ENCODE data around the gene PGF.

Gene PGF

DNA sequence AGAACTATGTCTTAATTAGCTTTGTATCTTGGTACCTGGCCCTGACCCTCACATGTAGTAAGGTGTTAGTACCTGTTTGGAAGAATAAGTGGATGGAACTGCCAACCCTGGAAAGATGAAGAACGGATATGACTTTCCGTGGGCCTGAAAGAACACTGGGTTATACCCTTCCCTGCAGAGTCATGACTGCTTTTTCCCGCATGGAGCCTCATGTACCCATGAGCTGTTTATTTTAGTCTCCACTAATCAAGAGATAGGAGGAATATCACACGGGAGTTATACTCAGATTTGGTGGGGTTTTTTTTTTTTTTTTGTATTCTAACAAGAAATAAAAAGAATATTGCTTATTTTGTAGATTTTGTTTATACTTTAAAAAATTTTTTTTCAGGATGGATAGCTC is 57.8 kb downstream of the PGF start:
- no peak for DNase-seq

DNA sequence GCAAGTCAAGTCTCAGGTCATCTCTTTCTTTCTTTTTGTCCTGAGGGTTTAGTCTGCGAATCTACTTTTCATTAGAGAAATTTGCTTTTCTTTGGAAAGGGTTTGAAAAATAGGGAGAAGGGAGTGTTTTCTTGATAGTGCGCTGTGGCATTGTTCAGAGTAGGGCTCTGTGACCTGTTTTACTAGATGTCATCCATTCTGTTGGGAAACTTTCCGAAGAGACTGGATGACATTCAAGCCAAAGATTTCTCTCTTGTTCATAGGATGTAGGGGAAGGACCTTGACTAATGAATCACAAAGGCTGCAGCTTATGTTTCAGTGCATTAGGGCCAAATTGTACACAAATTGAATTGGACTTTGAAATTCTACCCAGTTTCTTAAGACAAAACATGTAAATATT is 59.0 kb downstream of the PGF start:
- DNase-seq: no peak

DNA sequence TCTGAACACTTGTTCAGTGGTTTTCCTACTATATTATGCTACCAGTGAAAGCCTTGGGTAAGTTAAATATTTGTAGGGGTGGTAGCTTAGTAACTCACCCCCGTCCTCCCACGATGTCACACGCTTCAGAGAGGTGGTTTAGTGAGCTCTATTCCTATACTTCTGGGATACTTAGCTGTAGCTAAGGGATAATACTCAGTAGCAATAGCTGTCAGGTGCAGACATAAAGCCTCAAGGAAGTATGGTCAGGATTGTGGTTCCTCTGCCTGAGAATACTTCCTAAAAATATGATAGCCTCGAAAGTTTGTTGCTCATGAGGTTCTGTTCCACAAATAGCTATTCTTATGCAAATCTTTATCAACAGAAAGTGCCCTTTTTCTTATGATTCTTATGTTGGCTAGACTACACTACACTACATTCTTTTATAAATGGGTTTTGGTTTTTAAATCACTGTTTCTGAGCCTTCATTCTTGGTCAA is 61.7 kb downstream of the PGF start:
- no peak for DNase-seq

DNA sequence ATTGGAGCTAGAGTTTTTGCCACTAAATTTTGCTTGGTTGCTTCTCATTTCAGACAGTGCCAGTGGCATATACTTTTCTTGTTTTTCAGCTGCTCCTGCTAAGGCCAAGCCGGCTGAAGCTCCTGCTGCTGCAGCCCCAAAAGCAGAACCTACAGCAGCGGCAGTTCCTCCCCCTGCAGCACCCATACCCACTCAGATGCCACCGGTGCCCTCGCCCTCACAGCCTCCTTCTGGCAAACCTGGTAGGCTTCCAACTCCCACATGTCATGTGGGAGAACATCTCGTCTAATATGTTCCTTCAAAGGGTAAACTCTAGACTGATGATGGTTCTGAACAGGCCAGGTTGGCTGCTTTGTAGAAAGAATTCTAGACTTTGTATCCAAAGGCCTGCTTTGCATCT is 62.7 kb downstream of the PGF start:
- no peak for DNase-seq

DNA sequence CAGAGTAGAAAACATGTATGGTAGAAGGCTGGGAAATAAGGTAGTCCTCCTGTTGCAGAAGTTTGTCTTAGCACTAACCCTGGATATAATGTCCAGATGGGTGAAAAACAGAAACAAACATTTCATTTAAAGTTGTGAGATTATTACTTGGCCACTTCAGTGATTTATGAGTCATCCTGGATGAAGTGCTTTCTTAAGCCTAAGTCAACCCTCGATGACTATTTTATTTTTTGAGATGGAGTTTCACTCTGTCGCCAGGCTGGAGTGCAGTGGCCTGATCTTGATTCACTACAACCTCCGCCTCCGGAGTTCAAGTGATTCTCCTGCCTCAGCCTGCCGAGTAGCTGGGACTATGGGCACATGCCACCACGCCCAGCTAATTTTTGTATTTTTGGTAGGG is 63.5 kb downstream of the PGF start:
- DNase-seq: no peak

All from fibroblast of skin of scalp (primary cell).